IPS-18a (cell line): ENCODE results near the gene SHANK1.

Source experiments
- H3K27ac ChIP-seq: one replicate; pipeline ENCODE4 v1.5.1; 2013; ENCODE audit warnings: low read length
- H3K27me3 ChIP-seq: one replicate; pipeline ENCODE4 v1.6.1; 2013; ENCODE audit warnings: mild to moderate bottlenecking, low read length; ENCODE audit not compliant: control insufficient read depth, insufficient read depth
- H3K36me3 ChIP-seq: one replicate; pipeline ENCODE4 v1.6.1; 2013; ENCODE audit warnings: low read depth, low read length; ENCODE audit not compliant: control insufficient read depth
- H3K4me1 ChIP-seq: one replicate; pipeline ENCODE4 v1.6.1; 2013; ENCODE audit warnings: low read depth, low read length; ENCODE audit not compliant: control insufficient read depth
- H3K4me3 ChIP-seq: one replicate; pipeline ENCODE4 v1.5.1; 2013; ENCODE audit warnings: low read length
- H3K9ac ChIP-seq: one replicate; pipeline ENCODE4 v1.6.1; 2013; ENCODE audit warnings: mild to moderate bottlenecking, low read length, moderate library complexity
- H3K9me3 ChIP-seq: one replicate; pipeline ENCODE4 v1.6.1; 2013; ENCODE audit warnings: low read depth, low read length; ENCODE audit not compliant: control insufficient read depth

Gene SHANK1

DNA sequence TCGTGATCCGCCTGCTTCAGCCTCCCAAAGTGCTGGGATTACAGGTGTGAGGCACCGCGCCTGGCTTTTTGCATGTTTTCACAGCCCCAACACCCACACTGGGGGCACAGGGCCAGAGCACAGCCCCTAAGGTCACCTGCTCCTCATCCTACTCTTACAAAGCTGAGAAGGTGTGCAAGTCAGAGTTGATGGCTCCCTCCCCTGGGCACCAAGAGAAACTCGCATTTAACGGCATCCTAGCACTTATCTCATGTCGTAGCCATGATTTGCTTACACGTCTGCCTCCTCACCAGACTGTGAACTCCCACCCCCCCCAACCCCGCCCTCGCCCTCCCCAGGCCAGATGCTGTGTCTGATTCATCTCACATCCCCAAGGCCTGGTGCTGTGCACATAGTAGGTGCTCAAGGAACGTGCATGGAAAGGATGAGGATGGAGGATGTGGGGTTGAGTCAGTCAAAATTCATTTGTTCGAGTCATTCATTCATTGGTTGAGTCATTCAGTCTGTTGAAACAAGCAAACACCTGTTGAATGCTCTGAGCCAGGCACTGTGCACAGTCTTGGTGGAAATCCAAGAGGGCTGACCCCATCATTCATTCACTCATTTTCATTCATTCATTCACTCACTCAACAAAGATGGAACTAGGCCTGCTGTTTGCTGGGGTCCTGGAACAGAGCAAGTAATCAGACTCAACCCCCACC is 11.3 kb downstream of the SHANK1 start:
- no peaks in the 10 kb centered on the region for H3K36me3 ChIP-seq
- no peaks in the 10 kb centered on the region for H3K4me1 ChIP-seq
- no peaks in the 10 kb centered on the region for H3K27me3 ChIP-seq
- no peak overlapping the region for H3K27ac ChIP-seq
- H3K9me3 ChIP-seq = no peaks in the 10 kb centered on the region
- H3K9ac ChIP-seq = no peak overlapping the region
- H3K4me3 ChIP-seq = no peak overlapping the region

DNA sequence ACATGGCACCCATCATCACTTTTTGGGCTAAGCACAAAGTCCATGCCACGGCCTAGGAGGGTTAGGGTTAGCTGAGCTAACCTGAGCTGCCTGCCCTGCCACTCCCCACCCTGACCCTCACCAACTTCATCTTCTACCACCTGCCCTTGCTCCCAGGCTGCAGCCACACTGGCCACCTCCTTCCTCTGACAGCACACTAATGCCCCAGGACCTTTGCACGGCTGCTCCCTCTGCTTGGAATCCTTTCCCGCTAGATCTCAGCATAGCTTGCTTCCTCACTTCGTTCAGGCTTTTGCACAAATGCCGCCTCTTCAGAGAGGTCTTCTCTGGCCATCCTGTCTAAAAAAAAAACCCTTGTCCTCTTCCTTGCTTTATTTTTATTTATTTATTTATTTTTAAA is 13.2 kb downstream of the SHANK1 start:
- H3K9me3 ChIP-seq = no peaks in the 10 kb centered on the region
- no peak overlapping the region for H3K4me3 ChIP-seq
- no peaks in the 10 kb centered on the region for H3K36me3 ChIP-seq
- no peaks in the 10 kb centered on the region for H3K4me1 ChIP-seq
- no peaks in the 10 kb centered on the region for H3K27me3 ChIP-seq
- no peak overlapping the region for H3K27ac ChIP-seq
- H3K9ac ChIP-seq = no peak overlapping the region

DNA sequence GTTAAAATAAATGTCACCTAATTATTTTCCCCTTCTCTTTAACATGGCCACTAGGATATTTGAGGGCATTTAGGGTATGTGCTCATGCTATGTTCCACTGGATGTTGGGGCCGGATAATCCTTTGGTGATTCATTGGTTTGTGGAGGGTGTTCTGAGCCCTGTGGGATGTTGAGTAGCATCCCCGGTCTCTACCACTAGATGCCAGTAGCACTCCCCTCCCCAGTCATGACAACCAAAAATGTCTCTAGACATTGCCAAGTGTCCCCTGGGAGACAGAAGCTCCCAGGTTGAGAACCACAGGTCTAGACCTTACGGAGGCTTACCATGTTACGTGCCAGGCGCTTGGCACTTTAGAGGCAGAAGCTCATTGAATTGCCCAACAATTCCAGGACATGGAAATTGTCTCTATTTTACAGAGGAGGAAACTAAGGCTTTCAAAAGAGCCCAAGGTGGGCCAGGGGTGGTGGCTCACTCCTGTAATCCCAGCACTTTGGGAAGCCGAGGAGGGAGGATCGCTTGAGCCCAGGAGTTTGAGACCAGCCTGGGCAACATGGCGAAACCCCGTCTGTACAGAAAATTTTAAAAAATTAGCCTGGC is 14.1 kb downstream of the SHANK1 start:
- no peak overlapping the region for H3K27ac ChIP-seq
- no peak overlapping the region for H3K4me3 ChIP-seq
- H3K9ac ChIP-seq = no peak overlapping the region
- peaks cover 6% of the 10 kb centered on the region for H3K27me3 ChIP-seq
- H3K4me1 ChIP-seq = no peaks in the 10 kb centered on the region
- no peaks in the 10 kb centered on the region for H3K36me3 ChIP-seq
- H3K9me3 ChIP-seq = no peaks in the 10 kb centered on the region

DNA sequence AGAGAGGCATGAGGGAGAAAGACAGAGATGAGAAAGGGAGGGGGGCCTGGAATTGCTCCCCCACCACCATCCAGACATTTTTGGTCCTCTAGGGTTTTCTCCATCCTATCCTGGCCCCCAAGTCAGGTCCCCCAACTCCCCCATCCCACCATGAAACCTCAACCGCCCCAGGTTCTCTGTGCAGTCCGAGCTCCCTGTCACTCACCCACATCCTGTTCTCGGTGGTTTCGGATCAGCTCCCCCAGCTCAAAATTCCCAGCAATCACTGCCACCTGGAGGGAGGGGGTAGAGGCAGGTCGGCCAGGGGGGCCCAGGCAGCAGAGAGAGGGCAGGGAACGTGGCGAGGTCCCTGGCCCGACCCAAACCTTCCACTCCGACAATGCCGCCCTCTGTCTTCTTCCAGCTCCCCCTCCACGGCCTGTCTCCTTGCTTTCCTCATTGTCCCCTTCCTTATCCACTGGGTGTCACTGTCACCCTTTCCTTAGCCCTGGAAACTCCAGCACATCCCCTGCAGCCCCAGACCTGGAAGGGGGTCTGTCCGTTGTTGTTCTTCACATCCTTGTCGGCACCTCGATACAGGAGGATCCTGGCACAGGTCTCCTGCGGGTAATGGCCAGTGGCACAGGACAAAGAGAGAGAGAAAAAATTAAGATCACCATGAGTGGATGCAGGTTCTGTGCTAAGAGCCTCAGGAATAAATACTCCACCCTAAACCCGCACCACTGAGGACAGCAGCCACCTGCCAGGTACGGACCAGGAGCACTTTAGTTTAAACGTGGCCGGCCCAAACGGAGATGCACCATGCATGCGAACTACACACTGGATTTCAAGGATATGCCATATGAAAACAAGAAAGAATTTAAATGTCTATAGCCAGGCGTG is 15.4 kb downstream of the SHANK1 start:
- H3K27me3 ChIP-seq = peaks cover 19% of the 10 kb centered on the region
- H3K27ac ChIP-seq = no peak overlapping the region
- no peaks in the 10 kb centered on the region for H3K9me3 ChIP-seq
- H3K4me1 ChIP-seq = no peaks in the 10 kb centered on the region
- H3K4me3 ChIP-seq = no peak overlapping the region
- H3K36me3 ChIP-seq = no peaks in the 10 kb centered on the region
- H3K9ac ChIP-seq = no peak overlapping the region

DNA sequence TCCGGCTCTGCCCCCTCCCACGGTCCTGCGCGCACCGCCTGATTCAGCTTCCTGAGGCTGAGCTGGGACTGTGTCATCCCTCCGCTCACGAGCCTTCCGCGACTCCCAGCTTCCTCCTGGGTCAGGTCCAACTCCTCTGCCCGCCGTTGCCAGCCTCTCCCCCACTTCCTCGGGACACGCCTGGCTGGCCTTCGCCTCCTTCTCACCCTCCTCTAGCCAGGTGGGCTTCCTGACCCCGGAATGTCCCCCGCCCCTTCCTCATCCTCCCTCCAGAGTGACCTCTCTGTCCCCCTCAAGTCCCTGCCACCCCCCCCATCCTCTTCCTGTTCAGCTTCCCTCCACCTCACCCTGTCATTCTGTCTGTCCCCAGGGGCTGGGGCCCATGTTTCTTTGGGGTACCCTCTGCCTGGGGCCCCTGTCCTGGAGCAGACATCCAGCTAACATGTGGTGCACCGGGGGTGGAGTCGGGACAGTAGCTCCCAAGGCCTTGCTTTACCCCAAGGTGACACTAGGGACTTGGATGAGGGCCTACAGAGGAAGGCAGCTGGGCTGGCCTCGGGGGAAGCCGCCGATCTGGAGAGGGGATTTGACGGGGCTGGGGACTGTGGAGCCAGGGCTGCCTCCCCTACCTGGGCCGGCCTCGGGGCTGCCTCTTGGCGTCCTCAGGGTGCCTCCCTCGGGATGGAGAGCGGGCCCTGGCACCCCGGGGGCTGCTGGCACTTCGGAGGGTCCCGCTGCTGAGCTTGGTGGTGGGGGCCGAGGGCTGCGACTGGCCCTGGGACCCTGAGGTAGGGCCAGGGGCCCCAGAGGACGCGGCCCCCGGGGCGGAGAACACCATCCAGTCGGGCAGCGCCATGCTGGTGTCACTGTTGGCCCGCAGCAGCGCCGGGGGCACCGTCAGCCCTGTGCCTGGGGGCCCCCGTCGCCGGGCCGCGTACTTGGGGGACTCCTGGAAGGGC is 16.5 kb downstream of the SHANK1 start:
- no peaks in the 10 kb centered on the region for H3K36me3 ChIP-seq
- no peak overlapping the region for H3K9ac ChIP-seq
- H3K27me3 ChIP-seq = peaks cover 29% of the 10 kb centered on the region
- no peaks in the 10 kb centered on the region for H3K4me1 ChIP-seq
- no peak overlapping the region for H3K4me3 ChIP-seq
- no peak overlapping the region for H3K27ac ChIP-seq
- H3K9me3 ChIP-seq = no peaks in the 10 kb centered on the region

DNA sequence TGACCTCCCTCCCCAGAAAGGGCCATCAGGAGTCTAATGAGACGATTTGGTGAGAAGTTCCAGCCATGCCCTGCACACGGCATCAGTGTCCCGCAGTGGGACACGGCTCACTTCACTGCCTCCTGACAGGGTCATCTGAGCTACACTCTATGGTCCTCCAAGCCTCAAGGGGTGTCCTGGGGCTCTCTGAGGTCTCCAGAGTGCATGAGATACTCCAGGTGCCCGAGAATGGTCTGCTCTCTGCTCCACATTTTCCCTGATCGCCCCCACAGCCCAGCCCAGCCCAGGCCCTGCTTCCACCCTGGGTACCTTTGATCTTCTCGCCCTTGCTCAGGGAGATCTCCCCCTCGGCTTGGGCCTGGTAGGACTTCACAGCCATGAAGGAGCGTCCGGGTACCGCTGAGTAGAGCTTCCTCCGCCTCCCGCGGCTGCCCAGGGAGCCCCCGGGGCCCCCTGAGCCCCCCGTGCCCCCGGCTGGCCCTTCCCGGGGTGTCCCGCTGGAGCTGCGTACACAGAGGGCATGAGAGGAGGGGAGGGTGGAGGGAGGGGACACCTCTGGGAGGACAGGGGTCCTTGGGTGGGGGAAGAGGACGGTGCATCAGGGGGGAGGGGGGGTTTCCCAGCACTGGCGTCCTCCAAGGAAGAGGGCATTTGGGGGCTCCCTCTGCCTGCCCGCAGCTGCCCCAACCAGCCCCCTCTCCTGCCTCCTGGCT is 17.3 kb downstream of the SHANK1 start:
- Histone ChIP-seq H3K4me3 (no peak overlapping the region), H3K4me1 (no peaks in the 10 kb centered on the region), H3K9me3 (no peaks in the 10 kb centered on the region), H3K27ac (no peak overlapping the region), H3K27me3 (peaks cover 37% of the 10 kb centered on the region), H3K9ac (no peak overlapping the region), H3K36me3 (no peaks in the 10 kb centered on the region)

DNA sequence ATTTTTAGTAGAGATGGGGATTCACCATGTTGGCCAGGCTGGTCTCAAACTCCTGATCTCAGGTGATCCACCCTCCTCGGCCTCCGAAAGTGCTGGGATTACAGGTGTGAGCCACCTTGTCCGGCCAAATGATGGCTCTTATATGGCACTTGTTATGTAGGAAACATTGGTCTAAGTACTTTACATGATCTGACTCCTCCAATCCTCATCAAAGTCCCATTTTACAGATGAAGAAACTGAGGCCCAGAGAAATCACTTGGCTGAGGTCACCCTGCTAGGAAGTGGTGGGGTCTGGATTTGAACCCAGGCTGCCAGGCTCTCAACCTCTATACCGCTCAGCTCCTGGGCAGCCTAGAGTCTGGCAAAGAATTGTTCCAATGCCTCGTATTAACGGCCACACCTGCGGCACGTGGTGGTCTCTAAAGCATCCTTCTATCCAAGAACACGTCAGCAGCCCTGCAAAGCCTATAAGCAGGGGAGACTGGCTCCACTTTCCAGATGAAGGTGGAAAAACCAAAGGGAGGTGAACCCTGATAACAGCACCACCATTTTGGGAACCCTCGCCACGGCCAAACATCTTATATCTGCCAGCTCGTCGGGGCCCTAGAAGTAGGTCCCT is 18.1 kb downstream of the SHANK1 start:
- H3K9ac ChIP-seq = no peak overlapping the region
- H3K27me3 ChIP-seq = peaks cover 46% of the 10 kb centered on the region
- H3K9me3 ChIP-seq = no peaks in the 10 kb centered on the region
- no peaks in the 10 kb centered on the region for H3K36me3 ChIP-seq
- no peaks in the 10 kb centered on the region for H3K4me1 ChIP-seq
- H3K4me3 ChIP-seq = no peak overlapping the region
- no peak overlapping the region for H3K27ac ChIP-seq

DNA sequence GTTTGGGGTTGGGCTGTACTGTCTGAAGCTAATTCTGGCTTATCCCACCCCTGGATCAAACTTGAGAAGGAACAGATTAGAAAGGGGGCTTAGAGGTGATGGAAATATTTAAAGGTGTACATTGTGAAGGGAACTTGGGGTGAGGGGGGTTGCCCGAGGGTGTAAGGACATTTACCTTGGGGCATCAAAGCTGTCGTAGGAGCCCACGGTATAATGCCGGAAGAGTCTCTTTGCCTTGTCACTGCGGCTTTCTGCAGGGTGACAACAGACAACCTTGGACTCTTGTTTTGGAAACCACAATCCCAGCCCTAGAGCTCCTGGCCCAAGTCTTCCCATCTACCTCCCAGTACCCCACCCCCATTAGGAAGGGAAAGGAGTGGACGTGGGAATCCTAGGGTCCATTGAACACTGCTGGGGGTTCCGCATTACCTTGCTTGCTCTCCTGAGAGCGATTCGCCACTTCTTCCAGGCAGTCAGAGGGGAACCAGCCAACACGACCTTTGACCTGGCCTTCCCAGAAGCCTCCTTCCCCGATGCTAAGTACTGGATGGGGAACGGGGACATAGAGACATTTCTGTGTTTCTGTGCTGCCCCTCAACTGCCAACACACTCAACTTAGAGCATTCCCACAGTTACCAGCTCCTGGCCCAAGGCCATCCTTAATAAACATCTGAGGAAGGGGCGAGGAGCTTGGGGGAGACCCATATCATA is 22.0 kb downstream of the SHANK1 start:
- Histone ChIP-seq H3K4me3 (no peak overlapping the region), H3K36me3 (no peaks in the 10 kb centered on the region), H3K9ac (no peak overlapping the region), H3K27me3 (peaks cover 79% of the 10 kb centered on the region), H3K27ac (no peak overlapping the region), H3K9me3 (no peaks in the 10 kb centered on the region), H3K4me1 (peaks cover 5% of the 10 kb centered on the region)

DNA sequence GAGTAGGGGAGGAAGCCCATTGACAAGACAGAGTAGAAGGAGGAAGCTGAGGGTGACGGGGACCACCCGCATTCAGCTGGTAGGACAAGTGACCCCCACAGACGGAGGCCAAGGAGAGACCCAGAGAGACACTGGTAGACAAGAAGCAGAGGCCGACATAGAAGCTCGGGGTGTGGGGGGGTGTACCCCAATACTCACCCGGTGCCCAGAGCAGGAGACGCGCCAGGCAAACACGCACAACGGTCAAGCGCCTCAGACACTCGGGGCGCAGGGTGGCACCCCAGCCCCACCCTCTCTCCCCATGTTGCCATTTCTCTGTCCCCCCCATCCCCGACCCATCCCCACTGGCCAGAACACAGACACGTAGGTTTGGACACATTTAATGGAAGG is 23.5 kb downstream of the SHANK1 start:
- no peak overlapping the region for H3K9ac ChIP-seq
- no peaks in the 10 kb centered on the region for H3K9me3 ChIP-seq
- no peak overlapping the region for H3K4me3 ChIP-seq
- no peak overlapping the region for H3K27ac ChIP-seq
- H3K36me3 ChIP-seq = no peaks in the 10 kb centered on the region
- H3K4me1 ChIP-seq = peaks cover 5% of the 10 kb centered on the region
- H3K27me3 ChIP-seq = peaks cover 94% of the 10 kb centered on the region
